Tibial nerve (tissue), 4 donors: ENCODE data around the gene PABPC1L.

Experiments
- CTCF ChIP-seq, 5 experiments: fragments of 200-600 bp in 3 of 5; fragments of 450-650 bp in 2 of 5; sonication (generic) in 3 of 5; IDR thresholded peaks; one replicate each; pipeline ENCODE4 v1.5.1; 2016 to 2019; ENCODE audit warnings: antibody characterized with exemption in 5 of 5, mild to moderate bottlenecking in 3 of 5, moderate library complexity in 2 of 5
- EP300 ChIP-seq, 2 donors: sonication (generic); formaldehyde crosslinking; IDR thresholded peaks; one replicate each; pipeline ENCODE4 v1.6.1; 2017; ENCODE audit warnings: antibody characterized with exemption in 2 of 2, mild to moderate bottlenecking in 1 of 2
- POLR2A ChIP-seq, 2 donors: fragments of 450-650 bp; IDR thresholded peaks; one replicate each; pipeline ENCODE4 v1.6.1; 2017; ENCODE audit warnings: antibody characterized with exemption in 2 of 2, mild to moderate bottlenecking in 2 of 2, moderate library complexity in 2 of 2

- TF ChIP-seq CTCF (IDR thresholded peaks at IDR 0.05) (no peak), EP300 (IDR thresholded peaks at IDR 0.05) (no peak), POLR2A (IDR thresholded peaks at IDR 0.05) (no peak)
Measured at GRCh38 chr20:44924541-44924940, 14.7 kb downstream of the PABPC1L start.
